NCI-H226 (cell line): Measurements from ENCODE around the gene FIBCD1.

Experiments used
- DNase-seq: peaks from one replicate; pipeline ENCODE4 v3.0.0-alpha.2; 2015

FIBCD1 gene

GRCh38 chr9:130935648-130936271, 3.3 kb downstream of the FIBCD1 start:
- DNase-seq: no peak

GRCh38 chr9:130934702-130935647, 4.1 kb downstream of the FIBCD1 start:
- no peak for DNase-seq

GRCh38 chr9:130934246-130934645, 4.8 kb downstream of the FIBCD1 start:
- DNase-seq: no peak

- peak; percentile 88 for DNase-seq
Measured at GRCh38 chr9:130933114-130934046, 5.7 kb downstream of the FIBCD1 start.

GRCh38 chr9:130932255-130933079, 6.6 kb downstream of the FIBCD1 start:
- peak; percentile 38 for DNase-seq

- no peak for DNase-seq
Measured at GRCh38 chr9:130931508-130932254, 7.4 kb downstream of the FIBCD1 start.

- DNase-seq: no peak
Measured at GRCh38 chr9:130930804-130931349, 8.2 kb downstream of the FIBCD1 start.

- DNase-seq: no peak
Measured at GRCh38 chr9:130930132-130930803, 8.8 kb downstream of the FIBCD1 start.

GRCh38 chr9:130929571-130930038, 9.4 kb downstream of the FIBCD1 start:
- no peak for DNase-seq

GRCh38 chr9:130927995-130928900, 10.8 kb downstream of the FIBCD1 start:
- DNase-seq: peak; percentile 75

- DNase-seq: peak; percentile 12
Measured at GRCh38 chr9:130927338-130927737, 11.7 kb downstream of the FIBCD1 start.

- DNase-seq: no peak
Measured at GRCh38 chr9:130925050-130925678, 13.9 kb downstream of the FIBCD1 start.

- no peak for DNase-seq
Measured at GRCh38 chr9:130924448-130924788, 14.6 kb downstream of the FIBCD1 start.

GRCh38 chr9:130923611-130924447, 15.2 kb downstream of the FIBCD1 start:
- no peak for DNase-seq

- DNase-seq: no peak
Measured at GRCh38 chr9:130922893-130923610, 16.0 kb downstream of the FIBCD1 start.

GRCh38 chr9:130921989-130922892, 16.8 kb downstream of the FIBCD1 start:
- no peak for DNase-seq
